Mucosa of stomach (tissue), 1 donor: ENCODE results near the gene RCC1.
"Not testable (repeated sequence)": the region's sequence is repeated elsewhere in the genome, so short reads cannot be mapped to it uniquely, and the experiment has no call there.

Experiments
- H3K27me3 ChIP-seq: one replicate; pipeline ENCODE4 v1.7.0; 2013; ENCODE audit warnings: mild to moderate bottlenecking, low read length; ENCODE audit not compliant: control insufficient read depth, insufficient read depth
- H3K36me3 ChIP-seq: one replicate; pipeline ENCODE4 v1.7.0; 2013; ENCODE audit warnings: low read length; ENCODE audit not compliant: control insufficient read depth, insufficient read depth
- H3K4me1 ChIP-seq: one replicate; pipeline ENCODE4 v1.7.0; 2013; ENCODE audit warnings: mild to moderate bottlenecking, low read length; ENCODE audit not compliant: control insufficient read depth, insufficient read depth
- H3K4me3 ChIP-seq: one replicate; pipeline ENCODE4 v1.7.0; 2013; ENCODE audit warnings: low read length
- H3K9ac ChIP-seq: one replicate; pipeline ENCODE4 v1.7.0; 2013; ENCODE audit warnings: mild to moderate bottlenecking, low read length, moderate library complexity
- H3K9me3 ChIP-seq: one replicate; pipeline ENCODE4 v1.7.0; 2013; ENCODE audit warnings: mild to moderate bottlenecking, low read length, moderate library complexity; ENCODE audit not compliant: control insufficient read depth
- donor health status: Pancreatic carcinoma.

The RCC1 gene

DNA sequence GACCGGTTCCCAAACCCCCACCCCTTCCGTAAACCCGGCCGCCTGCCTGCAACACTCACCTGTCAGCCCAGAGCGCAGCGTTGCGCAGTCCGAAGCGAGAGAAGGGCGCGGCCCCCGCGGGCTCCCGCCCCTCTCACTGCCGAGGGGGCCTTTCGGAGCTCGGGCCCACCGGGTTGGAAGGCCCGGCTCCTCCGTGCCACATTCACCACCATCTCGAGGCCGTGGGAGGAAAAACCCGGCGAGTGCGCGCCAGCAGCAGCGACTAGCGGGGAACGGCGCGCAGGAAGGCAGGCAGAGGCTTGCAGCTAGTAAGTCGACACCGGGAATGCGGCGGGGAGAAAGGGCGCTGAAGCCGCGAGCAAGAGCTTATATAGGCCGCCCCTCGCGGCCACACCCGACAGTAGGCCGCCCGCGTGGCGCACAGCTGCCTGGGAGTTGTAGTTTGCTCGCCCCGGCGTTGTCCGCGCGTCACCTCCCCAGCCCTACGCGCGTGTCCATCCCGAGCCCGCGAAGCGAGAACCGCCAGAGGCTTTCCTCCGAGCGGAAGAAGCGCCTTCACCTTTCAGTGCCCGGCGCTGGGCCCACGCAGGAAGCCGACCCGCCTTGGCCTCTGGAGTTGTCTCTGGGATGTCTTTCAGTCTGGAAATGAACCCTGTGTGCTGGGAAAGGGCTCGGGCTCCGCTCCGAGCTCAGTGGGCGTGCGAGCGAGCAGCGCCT, 75.8 kb downstream of the RCC1 start:
- H3K27me3 ChIP-seq = no peaks in the 10 kb centered on the region
- no peaks in the 10 kb centered on the region for H3K9me3 ChIP-seq
- H3K4me1 ChIP-seq = peaks cover 15% of the 10 kb centered on the region
- H3K4me3 ChIP-seq = peak overlapping the region; percentile 87
- peak overlapping the region; percentile 89 for H3K9ac ChIP-seq
- H3K36me3 ChIP-seq = no peaks in the 10 kb centered on the region

DNA sequence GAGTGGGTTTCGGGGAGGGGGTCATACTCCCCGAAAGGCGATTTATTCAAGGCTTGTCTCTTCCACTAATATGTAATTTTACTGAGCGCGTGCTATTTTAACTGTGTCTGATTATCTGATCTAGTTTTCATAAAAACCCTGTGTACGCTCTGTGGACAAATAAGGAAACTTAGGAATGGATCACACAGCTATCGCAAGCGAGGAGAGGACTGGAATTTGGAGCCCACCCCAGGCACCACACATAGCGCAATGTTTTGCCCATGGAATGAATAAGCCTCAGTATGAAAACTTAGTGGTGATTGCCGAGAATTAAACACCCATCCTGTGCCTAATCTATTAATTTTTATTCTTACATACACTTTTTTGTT, 76.4 kb downstream of the RCC1 start:
- Histone ChIP-seq H3K4me1 (peaks cover 15% of the 10 kb centered on the region), H3K36me3 (no peaks in the 10 kb centered on the region), H3K27me3 (no peaks in the 10 kb centered on the region), H3K9ac (peak overlapping the region; percentile 89), H3K9me3 (no peaks in the 10 kb centered on the region), H3K4me3 (peak overlapping the region; percentile 87)

GRCh38 chr1:28586585-28587391, 80.9 kb downstream of the RCC1 start:
- not testable (repeated sequence) for H3K4me3 ChIP-seq, H3K27me3 ChIP-seq, H3K9ac ChIP-seq, H3K36me3 ChIP-seq, H3K9me3 ChIP-seq
- H3K4me1 ChIP-seq = peaks cover 16% of the 10 kb centered on the region
